ENCODE data around the gene TPT1. TPM values are rescaled to one million over a fixed set of nuclear protein-coding genes. Genes with fewer than 3 reads are reported as not detected.

Gene TPT1
- total and polyA plus RNA-seq, 8 donors = 2,995 to 4,358 (median 3,576) TPM

DNA sequence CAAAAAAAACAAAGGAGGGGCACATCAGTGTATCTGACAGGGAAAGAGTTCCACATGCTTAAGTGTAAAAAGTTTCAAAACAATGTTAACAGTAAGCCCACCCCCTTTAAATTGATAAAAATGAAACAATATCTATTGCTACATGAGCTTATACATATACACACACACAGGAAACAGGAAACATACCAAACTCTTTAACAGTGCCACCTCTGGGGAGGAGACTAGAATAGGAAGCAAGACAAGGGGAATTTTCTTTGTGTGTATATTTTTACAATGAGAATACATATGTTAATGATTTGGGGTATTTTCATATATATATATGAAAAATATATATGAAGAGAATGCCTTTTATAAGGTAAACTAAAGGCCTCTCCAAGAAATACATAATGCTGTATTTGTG lies 44.7 kb downstream of the TPT1 start:
- FAIRE-seq (no peak), ATAC-seq (no peak), DNase-seq (no peak)
- TF ChIP-seq, protein P1, sequence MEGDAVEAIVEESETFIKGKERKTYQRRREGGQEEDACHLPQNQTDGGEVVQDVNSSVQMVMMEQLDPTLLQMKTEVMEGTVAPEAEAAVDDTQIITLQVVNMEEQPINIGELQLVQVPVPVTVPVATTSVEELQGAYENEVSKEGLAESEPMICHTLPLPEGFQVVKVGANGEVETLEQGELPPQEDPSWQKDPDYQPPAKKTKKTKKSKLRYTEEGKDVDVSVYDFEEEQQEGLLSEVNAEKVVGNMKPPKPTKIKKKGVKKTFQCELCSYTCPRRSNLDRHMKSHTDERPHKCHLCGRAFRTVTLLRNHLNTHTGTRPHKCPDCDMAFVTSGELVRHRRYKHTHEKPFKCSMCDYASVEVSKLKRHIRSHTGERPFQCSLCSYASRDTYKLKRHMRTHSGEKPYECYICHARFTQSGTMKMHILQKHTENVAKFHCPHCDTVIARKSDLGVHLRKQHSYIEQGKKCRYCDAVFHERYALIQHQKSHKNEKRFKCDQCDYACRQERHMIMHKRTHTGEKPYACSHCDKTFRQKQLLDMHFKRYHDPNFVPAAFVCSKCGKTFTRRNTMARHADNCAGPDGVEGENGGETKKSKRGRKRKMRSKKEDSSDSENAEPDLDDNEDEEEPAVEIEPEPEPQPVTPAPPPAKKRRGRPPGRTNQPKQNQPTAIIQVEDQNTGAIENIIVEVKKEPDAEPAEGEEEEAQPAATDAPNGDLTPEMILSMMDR (IDR thresholded peaks at IDR 0.05) = no peak
- H3K4me3 ChIP-seq = no peak overlapping the region
- no peaks in the 10 kb centered on the region for H3K36me3 ChIP-seq
- intact Hi-C loops (cut with DNase I) = loop anchor here in 1 of 3 donors (10.0 kb wide), 1 partner anchor 251 kb away; no protein-coding TSS in a partner anchor
- H3K9me3 ChIP-seq = no peaks in the 10 kb centered on the region
- H3K27me3 ChIP-seq = no peaks in the 10 kb centered on the region
- H3K4me1 ChIP-seq = no peaks in the 10 kb centered on the region
- H3K27ac ChIP-seq = no peak overlapping the region

DNA sequence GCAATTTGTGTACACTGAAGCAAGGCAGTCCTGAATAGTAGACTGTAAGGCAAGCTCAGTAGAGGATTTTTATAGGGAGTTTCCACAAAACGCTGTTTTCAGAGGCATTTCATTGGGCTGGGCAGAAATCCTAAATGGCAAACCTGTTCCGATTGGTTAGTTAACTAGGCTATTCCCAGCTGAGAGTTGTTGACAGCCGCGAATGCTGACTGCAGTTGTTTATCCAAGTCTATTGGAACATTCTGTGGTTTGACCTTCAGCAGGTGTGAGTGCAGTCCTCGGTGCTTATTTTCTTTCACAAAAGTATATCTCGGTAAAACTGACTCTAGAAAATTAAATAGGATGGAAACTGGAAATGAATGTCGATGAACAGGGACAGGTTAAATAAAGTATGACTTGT lies 45.4 kb downstream of the TPT1 start:
- ATAC-seq = peak in 3 of 4 donors; percentile 32 to 64 (median 54)
- Histone ChIP-seq H3K4me1 (no peaks in the 10 kb centered on the region), H3K27me3 (no peaks in the 10 kb centered on the region), H3K27ac (no peak overlapping the region), H3K4me3 (no peak overlapping the region), H3K9me3 (no peaks in the 10 kb centered on the region), H3K36me3 (no peaks in the 10 kb centered on the region)
- FAIRE-seq = no peak
- 42 to 46% methylated on average over 7 of the region's 7 CpGs for WGBS, 2 donors
- TF ChIP-seq, protein P1 (IDR thresholded peaks at IDR 0.05) = no peak
- DNase-seq = no peak
- intact Hi-C loops (cut with DNase I) = loop anchor here in 1 of 3 donors (10.0 kb wide), 1 partner anchor 251 kb away; no protein-coding TSS in a partner anchor

DNA sequence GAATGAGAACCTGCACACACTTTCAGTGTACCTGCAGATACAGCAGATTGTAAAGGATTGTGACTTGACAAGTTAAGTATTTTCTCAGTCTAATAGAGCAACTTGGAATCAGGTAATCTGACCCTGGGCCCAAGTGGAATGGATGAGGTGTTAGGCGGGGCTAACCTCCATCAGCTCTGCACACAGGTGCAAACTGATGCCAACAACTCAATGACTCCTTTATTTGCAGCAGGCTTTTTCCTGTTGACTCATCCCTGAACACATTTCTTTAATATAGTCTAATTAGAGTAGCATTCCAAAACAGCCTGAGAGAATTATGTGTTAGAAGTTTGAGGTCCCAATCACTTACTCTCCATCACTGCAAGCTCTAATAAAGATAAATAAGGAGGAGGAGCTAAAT lies 48.8 kb downstream of the TPT1 start:
- no peaks in the 10 kb centered on the region for H3K4me1 ChIP-seq
- no peaks in the 10 kb centered on the region for H3K36me3 ChIP-seq
- intact Hi-C loops (cut with DNase I) = loop anchor here in 1 of 3 donors (10.0 kb wide), 1 partner anchor 247 kb away; no protein-coding TSS in a partner anchor
- no peak overlapping the region for H3K27ac ChIP-seq
- no peaks in the 10 kb centered on the region for H3K9me3 ChIP-seq
- ATAC-seq (peak in 1 of 4 donors; percentile 46), DNase-seq (no peak), FAIRE-seq (no peak)
- no peak overlapping the region for H3K4me3 ChIP-seq
- H3K27me3 ChIP-seq = no peaks in the 10 kb centered on the region
- TF ChIP-seq, protein P1 (IDR thresholded peaks at IDR 0.05) = no peak
- WGBS, 2 donors = 86 to 90% methylated on average over 1 of the region's 1 CpG

DNA sequence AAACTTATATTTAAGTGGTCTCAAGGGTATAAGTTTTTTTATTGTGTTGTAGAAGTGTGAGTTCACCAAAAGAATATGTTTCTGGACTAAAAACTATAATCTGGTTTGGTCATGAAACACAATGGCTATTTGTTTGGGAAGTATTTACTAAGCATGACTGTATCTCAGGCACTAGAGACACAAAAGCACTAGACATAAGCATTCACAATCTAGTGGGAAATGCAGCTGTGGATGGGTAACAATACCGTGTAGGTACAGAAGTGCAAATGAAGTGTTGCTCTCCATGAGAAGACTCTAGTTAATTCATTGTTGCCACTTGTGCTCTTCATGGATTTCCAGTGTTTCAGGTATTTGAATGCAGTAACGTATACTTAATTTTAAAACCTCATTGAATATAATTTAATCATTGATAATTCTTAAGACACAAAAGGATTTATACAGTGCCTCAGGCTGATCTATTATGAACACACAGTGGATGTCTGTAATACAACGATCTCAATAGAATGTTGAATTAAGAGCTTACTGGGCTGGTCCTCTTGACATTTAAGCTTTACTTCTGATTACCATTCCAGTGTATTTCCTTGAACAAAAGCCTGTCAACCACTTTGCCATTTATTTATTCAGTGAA lies 50.9 kb downstream of the TPT1 start:
- H3K36me3 ChIP-seq = no peaks in the 10 kb centered on the region
- FAIRE-seq (no peak), ATAC-seq (no peak), DNase-seq (no peak)
- 91 to 94% methylated on average over 3 of the region's 3 CpGs for WGBS, 2 donors
- H3K27me3 ChIP-seq = no peaks in the 10 kb centered on the region
- H3K9me3 ChIP-seq = no peaks in the 10 kb centered on the region
- no peak overlapping the region for H3K27ac ChIP-seq
- H3K4me3 ChIP-seq = no peak overlapping the region
- TF ChIP-seq, protein P1 (IDR thresholded peaks at IDR 0.05) = no peak
- intact Hi-C loops (cut with DNase I) = loop anchor here in 1 of 3 donors (10.0 kb wide), 1 partner anchor 245 kb away; no protein-coding TSS in a partner anchor
- H3K4me1 ChIP-seq = no peaks in the 10 kb centered on the region

Other genes starting within 250 kb of the TPT1 start
- gene GTF2F2, start 220.7 kb downstream of the TPT1 start, total RNA-seq = 1 to 10 TPM; 6.0 to 8.6 (median 7.7) TPM
- 1 to 10 TPM; 7.1 to 8.2 TPM for gene GTF2F2, start 220.7 kb downstream of the TPT1 start, polyA plus RNA-seq
- under 1 TPM in 4 of 6 donors, not detected in 2; 0.09 to 0.21 (median 0.15) TPM for gene KCTD4, start 140.1 kb downstream of the TPT1 start, total RNA-seq
- under 1 TPM; 0.11 to 0.28 TPM for gene KCTD4, start 140.1 kb downstream of the TPT1 start, polyA plus RNA-seq
- gene SLC25A30, start 77.2 kb upstream of the TPT1 start, total RNA-seq = 10 to 100 TPM in 2 of 6 donors, 1 to 10 TPM in 4; 4.5 to 12.3 (median 8.3) TPM
- 1 to 10 TPM; 3.8 to 7.5 TPM for gene SLC25A30, start 77.2 kb upstream of the TPT1 start, polyA plus RNA-seq
- gene COG3, start 123.8 kb upstream of the TPT1 start, total RNA-seq = 10 to 100 TPM; 16.4 to 19.9 (median 18.7) TPM
- 10 to 100 TPM; 15.0 to 19.4 TPM for gene COG3, start 123.8 kb upstream of the TPT1 start, polyA plus RNA-seq

All from pancreas (tissue), 10 donors.